ENCODE measurements around the gene APOA5.
A peak's percentile ranks its signal among the peaks of the same experiment; 100 is the strongest.
"Not testable (repeated sequence)": the region's sequence is repeated elsewhere in the genome, so short reads cannot be mapped to it uniquely, and the experiment has no call there.

Gene APOA5, protein sequence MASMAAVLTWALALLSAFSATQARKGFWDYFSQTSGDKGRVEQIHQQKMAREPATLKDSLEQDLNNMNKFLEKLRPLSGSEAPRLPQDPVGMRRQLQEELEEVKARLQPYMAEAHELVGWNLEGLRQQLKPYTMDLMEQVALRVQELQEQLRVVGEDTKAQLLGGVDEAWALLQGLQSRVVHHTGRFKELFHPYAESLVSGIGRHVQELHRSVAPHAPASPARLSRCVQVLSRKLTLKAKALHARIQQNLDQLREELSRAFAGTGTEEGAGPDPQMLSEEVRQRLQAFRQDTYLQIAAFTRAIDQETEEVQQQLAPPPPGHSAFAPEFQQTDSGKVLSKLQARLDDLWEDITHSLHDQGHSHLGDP

DNA sequence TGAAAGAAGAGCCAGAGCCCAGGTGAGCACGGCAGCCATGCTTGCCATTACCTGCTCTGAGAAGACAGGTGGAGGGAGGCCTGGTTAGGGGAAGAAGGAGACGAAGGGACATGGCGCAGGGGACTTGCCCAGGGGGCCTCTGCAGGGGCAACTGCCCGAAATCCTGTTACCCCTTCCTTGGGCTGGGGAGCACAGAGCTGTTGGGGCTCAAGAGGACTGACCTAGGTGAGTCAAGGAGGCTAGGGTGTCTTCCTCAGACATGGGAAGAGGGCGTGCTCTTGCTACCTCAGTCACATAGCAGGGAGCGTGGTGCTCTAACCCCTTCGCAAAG, at the start of gene APOA5:
Gene APOA5 (minus strand): TSS at position 67 of the 331 bp plus-strand sequence. CDS start 19 bp downstream, at position 48.
- DNase-seq = no peak

DNA sequence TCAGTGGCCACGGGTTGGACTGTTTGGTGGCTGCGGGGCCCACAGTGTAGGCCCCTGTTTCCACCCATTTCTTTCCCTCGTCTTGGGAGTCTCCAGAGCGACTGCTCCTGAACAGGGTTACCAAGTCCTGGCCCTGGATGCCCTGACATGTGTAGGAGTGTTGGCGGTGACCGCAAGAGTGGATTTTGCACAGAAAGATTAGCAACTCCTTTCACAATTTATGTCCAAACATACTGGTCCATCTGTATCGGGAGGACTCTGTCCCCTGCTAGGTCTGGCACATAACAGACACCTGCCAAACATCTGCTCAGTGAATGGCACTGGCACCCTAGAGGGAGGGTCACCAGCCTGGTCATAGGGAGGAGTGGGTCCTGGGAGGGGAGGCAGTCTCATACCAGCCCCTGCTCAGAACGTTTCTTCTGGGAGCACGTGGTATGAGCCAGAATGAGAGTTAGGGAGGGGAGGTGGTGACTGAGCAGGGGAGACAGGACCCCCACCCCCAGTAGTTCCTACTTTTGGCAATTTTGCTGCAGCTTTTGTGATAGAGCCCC, 49.1 kb upstream of the APOA5 start:
- no peak for DNase-seq

DNA sequence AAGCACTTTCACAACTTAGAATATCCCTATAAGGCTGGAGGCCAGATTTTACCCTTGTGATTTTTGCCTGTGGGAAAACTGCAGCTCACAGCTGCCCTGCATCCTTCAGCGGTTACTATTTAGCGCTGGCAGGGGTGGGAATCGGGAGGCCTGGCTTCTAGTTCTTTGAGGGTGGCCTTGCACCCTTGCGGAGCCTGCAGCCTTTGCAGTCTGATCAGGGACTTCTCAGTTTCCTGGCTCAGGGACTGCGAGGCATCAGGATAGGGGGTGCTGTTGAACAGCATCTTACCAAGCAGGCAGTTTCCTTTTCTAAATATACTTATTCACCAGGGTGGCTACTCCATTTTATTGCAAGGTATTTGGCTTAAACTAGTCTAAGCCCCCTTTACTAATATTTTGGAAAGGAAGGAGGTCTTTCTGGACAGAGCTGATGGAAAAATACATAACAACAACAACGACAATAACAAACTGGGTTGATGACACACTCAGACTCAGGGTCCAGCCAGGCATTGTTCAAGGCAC, 48.6 kb upstream of the APOA5 start:
- DNase-seq = peak in 10 of 58 donors; percentile 6 to 35 (median 20)

DNA sequence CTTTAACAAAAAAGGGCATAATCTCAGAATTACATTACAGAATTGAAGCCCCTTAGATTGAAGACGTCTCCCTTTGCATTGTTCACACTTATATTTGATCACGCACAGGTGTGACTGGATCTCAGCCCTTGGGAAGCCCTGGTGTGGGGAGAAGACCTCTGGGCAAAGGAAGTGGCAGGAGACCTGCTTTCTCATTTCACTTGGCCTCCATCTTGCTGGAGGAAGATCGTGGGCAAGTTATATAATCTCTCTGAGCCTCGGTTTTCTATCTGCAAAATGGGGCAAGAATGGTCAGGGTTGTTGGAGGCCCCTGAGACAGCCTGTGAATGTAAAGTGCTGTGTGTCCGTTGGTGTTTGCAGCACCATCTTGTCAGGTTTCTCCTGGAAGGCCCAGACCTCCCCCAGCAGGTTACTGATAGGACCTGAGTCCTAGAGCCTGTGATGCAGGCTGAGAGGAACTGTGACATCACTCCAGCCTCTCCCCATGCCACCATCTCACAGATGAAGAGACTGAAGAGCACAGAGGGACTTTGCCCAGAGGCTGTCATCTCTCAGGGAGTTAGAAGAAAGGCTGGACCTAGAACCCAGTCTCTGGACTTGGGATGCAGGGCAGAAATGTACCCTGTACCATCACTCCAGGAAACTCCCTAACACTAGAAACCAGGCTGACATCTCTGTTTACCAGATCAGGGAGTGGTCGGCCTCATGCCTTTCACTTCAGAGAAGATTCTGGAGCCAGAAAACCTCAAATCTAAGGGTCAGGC, 46.8 kb upstream of the APOA5 start:
- DNase-seq = no peak

DNA sequence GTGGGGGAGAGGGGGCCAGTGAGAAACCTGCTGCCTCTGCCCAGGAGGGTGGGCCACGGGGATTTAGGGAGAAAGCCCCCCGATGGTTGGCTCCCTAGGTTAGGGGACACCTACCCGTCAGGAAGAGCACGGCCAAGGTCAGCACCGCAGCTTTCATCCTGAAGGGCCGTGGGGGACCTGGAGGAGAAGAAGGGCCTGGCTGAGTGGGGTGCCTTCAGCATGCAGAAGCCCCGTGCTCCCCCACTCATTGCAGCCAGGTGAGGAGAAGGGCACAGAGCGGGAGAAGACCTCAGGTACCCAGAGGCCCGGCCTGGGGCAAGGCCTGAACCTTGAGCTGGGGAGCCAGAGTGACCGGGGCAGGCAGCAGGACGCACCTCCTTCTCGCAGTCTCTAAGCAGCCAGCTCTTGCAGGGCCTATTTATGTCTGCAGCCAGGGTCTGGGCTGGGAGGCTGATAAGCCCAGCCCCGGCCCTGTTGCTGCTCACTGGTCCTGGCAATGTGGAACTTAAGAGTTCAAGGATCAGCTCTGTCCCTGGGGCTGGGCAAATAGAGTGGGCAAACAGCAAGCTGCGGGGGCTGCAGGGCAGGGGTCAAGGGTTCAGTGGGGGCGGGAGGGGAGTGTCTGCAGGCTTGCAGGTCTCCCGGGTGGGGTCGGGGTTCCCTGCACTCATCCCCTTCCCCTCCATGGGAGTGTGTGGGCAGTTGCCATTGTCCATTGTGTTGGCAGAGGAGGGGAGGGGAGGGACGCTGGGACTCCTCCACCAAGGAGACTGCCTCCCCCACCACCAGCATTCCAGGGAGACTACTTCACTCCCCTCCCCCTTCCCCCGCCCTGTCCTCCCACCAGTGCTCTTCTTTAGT, 45.8 kb upstream of the APOA5 start, which contains the start of gene APOA1:
Gene APOA1 (minus strand): TSS at position 392 of the 861 bp plus-strand sequence. CDS start 235 bp downstream, at position 157.
- DNase-seq = no peak

DNA sequence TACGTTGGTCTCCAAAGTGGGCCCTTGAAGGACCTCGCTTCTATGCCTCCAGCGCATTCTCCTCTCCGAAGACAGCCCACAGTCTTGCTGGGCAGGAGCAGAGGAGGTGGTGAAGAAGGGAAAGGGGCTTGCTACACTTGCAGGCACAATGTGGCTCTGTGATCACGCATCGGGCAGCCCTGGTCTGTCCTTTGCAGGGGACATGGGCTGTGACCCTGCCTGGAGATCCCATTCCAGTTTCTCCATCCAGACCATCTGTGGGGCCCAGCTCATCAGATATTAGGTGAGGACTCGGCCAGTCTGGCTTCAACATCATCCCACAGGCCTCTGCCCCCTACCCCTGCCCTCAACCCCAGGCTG, 44.9 kb upstream of the APOA5 start:
- DNase-seq = no peak

DNA sequence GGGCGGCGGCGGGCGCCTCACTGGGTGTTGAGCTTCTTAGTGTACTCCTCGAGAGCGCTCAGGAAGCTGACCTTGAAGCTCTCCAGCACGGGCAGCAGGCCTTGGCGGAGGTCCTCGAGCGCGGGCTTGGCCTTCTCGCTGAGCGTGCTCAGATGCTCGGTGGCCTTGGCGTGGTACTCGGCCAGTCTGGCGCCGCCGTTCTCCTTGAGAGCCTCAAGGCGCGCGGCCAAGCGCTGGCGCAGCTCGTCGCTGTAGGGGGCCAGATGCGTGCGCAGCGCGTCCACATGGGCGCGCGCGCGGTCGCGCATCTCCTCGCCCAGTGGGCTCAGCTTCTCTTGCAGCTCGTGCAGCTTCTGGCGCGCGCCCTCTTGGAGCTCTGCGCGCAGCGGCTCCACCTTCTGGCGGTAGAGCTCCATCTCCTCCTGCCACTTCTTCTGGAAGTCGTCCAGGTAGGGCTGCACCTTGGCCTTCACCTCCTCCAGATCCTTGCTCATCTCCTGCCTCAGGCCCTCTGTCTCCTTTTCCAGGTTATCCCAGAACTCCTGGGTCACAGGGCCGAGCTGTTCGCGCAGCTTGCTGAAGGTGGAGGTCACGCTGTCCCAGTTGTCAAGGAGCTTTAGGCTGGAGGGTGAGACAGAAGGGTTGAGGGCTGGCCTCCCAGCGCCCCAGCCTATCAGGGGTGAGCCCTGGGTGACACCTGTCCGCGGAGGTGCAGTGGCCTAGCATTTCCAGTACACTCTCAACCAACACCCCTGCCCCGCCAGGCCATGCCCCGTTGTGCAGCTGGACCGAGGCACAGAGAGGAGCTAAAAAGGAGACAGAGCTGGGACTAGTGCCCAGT, 44.3 kb upstream of the APOA5 start:
- peak; percentile 21 to 96 (median 84) for DNase-seq

DNA sequence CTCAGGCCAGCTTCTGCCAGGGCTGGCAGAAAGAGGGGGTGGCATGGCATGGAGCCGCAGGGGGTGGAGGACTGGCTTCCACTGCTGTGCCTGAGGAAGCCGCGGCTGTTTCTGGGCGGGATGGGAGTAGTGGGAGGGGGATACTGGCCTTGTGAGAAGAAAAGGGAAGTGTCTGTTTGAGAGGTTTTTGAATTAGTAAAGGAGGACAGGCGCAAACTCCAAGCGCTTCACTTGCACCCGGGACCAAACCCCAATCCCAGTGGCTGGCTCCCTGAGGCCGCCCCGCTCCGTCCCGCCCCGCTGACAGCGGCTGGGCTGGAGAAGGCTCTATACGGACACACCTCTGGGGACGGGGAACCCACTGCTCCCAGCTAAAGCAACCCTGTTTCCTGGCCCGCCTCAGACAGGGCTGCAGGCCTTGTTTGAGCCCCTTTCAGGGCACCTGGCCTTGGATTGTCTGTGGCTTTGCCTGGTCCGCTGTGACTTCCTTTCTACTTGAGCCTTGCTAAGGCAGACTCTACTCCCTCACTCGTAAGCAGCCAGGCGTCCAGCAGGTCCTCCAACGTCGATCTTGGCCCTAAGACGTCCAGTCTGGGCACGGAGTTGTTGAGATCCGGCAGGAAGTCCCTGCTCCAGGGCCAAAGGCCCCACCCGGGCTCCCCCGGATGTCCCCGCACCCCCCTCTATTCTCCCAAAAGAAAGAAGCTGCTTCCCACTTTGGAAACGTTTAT, 43.5 kb upstream of the APOA5 start:
- DNase-seq = peak in 1 of 58 donors; percentile 52

DNA sequence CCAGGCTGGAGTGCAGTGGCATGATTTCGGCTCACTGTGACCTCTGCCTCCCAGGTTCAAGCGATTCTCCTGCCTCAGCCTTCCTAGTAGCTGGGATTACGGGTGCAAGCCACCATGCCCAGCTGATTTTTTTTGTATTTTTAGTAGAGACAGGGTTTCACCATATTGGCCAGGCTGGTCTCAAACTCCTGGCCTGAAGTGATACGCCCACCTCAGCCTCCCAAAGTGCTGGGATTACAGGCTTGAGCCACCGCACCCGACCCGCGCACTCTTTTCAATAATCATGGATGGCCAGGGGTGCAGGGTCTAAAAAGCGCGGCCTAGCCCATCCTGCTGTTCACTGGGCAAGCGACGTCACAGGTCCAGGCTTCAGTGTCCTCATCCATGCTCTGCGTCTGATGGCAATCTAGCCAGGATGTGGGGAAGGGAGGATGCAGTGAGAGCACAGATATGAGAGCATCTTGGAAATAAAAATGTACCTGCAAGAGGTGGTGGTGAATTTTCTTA, 42.9 kb upstream of the APOA5 start:
- DNase-seq = not testable (repeated sequence)

DNA sequence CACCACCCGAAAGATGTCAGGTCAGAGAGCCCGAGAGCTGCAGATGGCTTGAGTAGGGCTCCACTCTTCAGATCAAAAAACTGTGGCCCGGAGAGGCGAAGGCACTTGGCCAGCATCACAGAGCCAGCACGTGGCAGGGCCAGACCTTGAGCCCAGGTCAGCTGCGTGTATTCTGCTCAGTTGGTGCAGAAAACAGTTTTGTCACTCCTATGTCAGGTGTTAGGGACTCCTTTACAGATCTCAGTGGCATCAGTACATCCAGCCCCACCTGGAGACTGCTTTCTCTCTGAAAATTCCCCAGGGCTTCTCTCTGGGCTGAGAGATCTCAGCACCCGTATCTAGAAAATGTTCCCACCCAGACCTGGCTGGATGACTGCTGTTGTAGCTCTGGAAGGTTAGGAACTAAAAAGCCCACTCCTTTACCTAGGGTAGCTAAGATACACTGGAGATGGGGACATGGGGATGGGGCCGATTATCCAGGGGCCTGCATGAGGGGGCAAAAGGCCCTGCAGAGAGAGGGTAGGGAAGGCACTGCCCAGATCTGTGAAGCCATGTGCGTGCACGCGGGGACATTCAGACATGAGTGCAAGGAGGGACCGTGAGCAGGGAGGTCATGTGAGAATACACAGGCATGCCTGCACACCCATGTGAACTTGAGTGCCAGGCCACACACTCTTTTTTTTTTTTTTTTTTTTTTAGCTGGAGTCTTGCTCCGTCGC, 42.3 kb upstream of the APOA5 start:
- no peak for DNase-seq

DNA sequence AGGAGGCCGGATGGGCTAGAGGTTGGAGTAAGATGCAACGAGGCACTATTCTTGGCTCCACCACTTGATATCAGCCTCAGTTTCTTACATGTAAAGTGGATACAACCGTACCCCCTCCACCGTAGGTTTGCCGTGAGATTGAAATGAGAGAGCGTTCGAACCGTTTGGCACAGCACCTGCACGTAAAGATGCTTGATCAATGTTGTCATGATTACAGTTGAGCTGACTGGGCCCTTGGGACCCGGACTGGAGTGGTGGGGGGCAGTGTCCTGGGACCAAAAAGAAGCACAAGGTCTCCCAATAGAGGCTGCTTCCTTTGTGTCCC, 41.8 kb upstream of the APOA5 start:
- DNase-seq = no peak

DNA sequence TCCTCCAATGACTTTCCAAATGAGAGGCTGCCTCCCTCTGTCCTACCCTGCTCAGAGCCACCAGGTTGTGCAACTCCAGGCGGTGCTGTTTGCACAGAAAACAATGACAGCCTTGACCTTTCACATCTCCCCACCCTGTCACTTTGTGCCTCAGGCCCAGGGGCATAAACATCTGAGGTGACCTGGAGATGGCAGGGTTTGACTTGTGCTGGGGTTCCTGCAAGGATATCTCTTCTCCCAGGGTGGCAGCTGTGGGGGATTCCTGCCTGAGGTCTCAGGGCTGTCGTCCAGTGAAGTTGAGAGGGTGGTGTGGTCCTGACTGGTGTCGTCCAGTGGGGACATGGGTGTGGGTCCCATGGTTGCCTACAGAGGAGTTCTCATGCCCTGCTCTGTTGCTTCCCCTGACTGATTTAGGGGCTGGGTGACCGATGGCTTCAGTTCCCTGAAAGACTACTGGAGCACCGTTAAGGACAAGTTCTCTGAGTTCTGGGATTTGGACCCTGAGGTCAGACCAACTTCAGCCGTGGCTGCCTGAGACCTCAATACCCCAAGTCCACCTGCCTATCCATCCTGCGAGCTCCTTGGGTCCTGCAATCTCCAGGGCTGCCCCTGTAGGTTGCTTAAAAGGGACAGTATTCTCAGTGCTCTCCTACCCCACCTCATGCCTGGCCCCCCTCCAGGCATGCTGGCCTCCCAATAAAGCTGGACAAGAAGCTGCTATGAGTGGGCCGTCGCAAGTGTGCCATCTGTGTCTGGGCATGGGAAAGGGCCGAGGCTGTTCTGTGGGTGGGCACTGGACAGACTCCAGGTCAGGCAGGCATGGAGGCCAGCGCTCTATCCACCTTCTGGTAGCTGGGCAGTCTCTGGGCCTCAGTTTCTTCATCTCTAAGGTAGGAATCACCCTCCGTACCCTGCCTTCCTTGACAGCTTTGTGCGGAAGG, 40.9 kb upstream of the APOA5 start:
- no peak for DNase-seq

DNA sequence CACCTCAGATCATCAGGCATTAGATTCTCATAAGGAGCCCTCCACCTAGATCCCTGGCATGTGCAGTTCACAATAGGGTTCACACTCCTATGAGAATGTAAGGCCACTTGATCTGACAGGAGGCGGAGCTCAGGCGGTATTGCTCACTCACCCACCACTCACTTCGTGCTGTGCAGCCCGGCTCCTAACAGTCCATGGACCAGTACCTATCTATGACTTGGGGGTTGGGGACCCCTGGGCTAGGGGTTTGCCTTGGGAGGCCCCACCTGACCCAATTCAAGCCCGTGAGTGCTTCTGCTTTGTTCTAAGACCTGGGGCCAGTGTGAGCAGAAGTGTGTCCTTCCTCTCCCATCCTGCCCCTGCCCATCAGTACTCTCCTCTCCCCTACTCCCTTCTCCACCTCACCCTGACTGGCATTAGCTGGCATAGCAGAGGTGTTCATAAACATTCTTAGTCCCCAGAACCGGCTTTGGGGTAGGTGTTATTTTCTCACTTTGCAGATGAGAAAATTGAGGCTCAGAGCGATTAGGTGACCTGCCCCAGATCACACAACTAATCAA, 40.2 kb upstream of the APOA5 start:
- no peak for DNase-seq

DNA sequence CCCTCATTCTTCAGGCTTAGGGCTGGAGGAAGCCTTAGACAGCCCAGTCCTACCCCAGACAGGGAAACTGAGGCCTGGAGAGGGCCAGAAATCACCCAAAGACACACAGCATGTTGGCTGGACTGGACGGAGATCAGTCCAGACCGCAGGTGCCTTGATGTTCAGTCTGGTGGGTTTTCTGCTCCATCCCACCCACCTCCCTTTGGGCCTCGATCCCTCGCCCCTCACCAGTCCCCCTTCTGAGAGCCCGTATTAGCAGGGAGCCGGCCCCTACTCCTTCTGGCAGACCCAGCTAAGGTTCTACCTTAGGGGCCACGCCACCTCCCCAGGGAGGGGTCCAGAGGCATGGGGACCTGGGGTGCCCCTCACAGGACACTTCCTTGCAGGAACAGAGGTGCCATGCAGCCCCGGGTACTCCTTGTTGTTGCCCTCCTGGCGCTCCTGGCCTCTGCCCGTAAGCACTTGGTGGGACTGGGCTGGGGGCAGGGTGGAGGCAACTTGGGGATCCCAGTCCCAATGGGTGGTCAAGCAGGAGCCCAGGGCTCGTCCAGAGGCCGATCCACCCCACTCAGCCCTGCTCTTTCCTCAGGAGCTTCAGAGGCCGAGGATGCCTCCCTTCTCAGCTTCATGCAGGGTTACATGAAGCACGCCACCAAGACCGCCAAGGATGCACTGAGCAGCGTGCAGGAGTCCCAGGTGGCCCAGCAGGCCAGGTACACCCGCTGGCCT, 38.7 kb upstream of the APOA5 start:
- no peak for DNase-seq

DNA sequence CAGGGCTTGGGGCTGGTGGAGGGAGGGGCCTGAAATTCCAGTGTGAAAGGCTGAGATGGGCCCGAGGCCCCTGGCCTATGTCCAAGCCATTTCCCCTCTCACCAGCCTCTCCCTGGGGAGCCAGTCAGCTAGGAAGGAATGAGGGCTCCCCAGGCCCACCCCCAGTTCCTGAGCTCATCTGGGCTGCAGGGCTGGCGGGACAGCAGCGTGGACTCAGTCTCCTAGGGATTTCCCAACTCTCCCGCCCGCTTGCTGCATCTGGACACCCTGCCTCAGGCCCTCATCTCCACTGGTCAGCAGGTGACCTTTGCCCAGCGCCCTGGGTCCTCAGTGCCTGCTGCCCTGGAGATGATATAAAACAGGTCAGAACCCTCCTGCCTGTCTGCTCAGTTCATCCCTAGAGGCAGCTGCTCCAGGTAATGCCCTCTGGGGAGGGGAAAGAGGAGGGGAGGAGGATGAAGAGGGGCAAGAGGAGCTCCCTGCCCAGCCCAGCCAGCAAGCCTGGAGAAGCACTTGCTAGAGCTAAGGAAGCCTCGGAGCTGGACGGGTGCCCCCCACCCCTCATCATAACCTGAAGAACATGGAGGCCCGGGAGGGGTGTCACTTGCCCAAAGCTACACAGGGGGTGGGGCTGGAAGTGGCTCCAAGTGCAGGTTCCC, 38.0 kb upstream of the APOA5 start, which contains the start of gene APOC3:
Gene APOC3 (plus strand): TSS at position 383 of the 659 bp plus-strand sequence. CDS start 676 bp downstream, outside the sequence.
- DNase-seq = no peak
